Forelimb muscle (tissue), 1 donor: ENCODE measurements around the gene LIN7A. TPM values are rescaled to one million over a fixed set of nuclear protein-coding genes. Genes with fewer than 3 reads are reported as not detected.
A peak's percentile ranks its signal among the peaks of the same experiment; 100 is the strongest.
"Not testable (repeated sequence)": the region's sequence is repeated elsewhere in the genome, so short reads cannot be mapped to it uniquely, and the experiment has no call there.

ENCODE experiments used
- DNase-seq: peaks from one replicate; pipeline ENCODE4 v3.0.0-alpha.2; 2013; ENCODE audit warnings: low read depth
- polyA plus RNA-seq: library from polyadenylated mRNA; unstranded; fragments of 120-200 nt; gene quantifications from one replicate; pipeline ENCODE4 v1.2.1, GENCODE V29; 2013; ENCODE audit not compliant: insufficient read length

The LIN7A gene
- polyA plus RNA-seq, 1 donor: 2.3 TPM

- DNase-seq: no peak
Measured at GRCh38 chr12:80920006-80920405, 17.7 kb downstream of the LIN7A start.

GRCh38 chr12:80917651-80918050 is 20.1 kb downstream of the LIN7A start:
- DNase-seq: no peak

- DNase-seq: no peak
Measured at GRCh38 chr12:80912901-80913770, 24.6 kb downstream of the LIN7A start.

- no peak for DNase-seq
Measured at GRCh38 chr12:80909370-80909769, 28.4 kb downstream of the LIN7A start.

- DNase-seq: no peak
Measured at GRCh38 chr12:80902711-80903110, 35.0 kb downstream of the LIN7A start.

GRCh38 chr12:80901661-80902060 is 36.1 kb downstream of the LIN7A start:
- no peak for DNase-seq

GRCh38 chr12:80895240-80895639 is 42.5 kb downstream of the LIN7A start:
- DNase-seq: no peak

GRCh38 chr12:80894179-80894578 is 43.6 kb downstream of the LIN7A start:
- DNase-seq: no peak

- no peak for DNase-seq
Measured at GRCh38 chr12:80892597-80893445, 44.9 kb downstream of the LIN7A start.

GRCh38 chr12:80884651-80885050 is 53.1 kb downstream of the LIN7A start:
- no peak for DNase-seq

GRCh38 chr12:80881106-80881505 is 56.6 kb downstream of the LIN7A start:
- no peak for DNase-seq

GRCh38 chr12:80878452-80878851 is 59.3 kb downstream of the LIN7A start:
- not testable (repeated sequence) for DNase-seq

- no peak for DNase-seq
Measured at GRCh38 chr12:80877721-80878265, 59.9 kb downstream of the LIN7A start.

- DNase-seq: no peak
Measured at GRCh38 chr12:80872053-80872452, 65.7 kb downstream of the LIN7A start.

- DNase-seq: no peak
Measured at GRCh38 chr12:80869264-80869663, 68.5 kb downstream of the LIN7A start.

GRCh38 chr12:80868576-80868975 is 69.2 kb downstream of the LIN7A start:
- DNase-seq: no peak

GRCh38 chr12:80867941-80868340 is 69.8 kb downstream of the LIN7A start:
- DNase-seq: no peak

GRCh38 chr12:80864046-80864735 is 73.5 kb downstream of the LIN7A start:
- DNase-seq: peak; percentile 6

- DNase-seq: no peak
Measured at GRCh38 chr12:80862531-80862930, 75.2 kb downstream of the LIN7A start.

- DNase-seq: no peak
Measured at GRCh38 chr12:80861641-80862378, 75.9 kb downstream of the LIN7A start.

- no peak for DNase-seq
Measured at GRCh38 chr12:80860928-80861327, 76.8 kb downstream of the LIN7A start.
